Suprapubic skin (tissue), 3 donors: ENCODE measurements around the gene IMP4.

Source experiments
- CTCF ChIP-seq, 2 donors: fragments of 200-600 bp in 1 of 2; fragments of 450-650 bp in 1 of 2; sonication (generic) in 1 of 2; IDR thresholded peaks; one replicate each; pipeline ENCODE4 v1.5.1; 2016 to 2019; ENCODE audit warnings: antibody characterized with exemption in 2 of 2, mild to moderate bottlenecking in 1 of 2, moderate library complexity in 1 of 2
- EP300 ChIP-seq: sonication (generic); formaldehyde crosslinking; IDR thresholded peaks from one replicate; pipeline ENCODE4 v1.6.1; 2017; ENCODE audit warnings: antibody characterized with exemption
- POLR2A ChIP-seq, 2 donors: fragments of 450-650 bp; IDR thresholded peaks; one replicate each; pipeline ENCODE4 v1.6.1; 2017; ENCODE audit warnings: antibody characterized with exemption in 2 of 2, mild to moderate bottlenecking in 2 of 2, moderate library complexity in 2 of 2

GRCh38 chr2:130334026-130334425, 8.7 kb upstream of the IMP4 start:
- TF ChIP-seq CTCF (IDR thresholded peaks at IDR 0.05) (no peak), POLR2A (IDR thresholded peaks at IDR 0.05) (no peak), EP300 (no peak)
